Measurements from ENCODE around the gene ENOPH1.

- TF ChIP-seq CTCF (IDR thresholded peaks at IDR 0.05): no peak
- TF ChIP-seq, protein P1, sequence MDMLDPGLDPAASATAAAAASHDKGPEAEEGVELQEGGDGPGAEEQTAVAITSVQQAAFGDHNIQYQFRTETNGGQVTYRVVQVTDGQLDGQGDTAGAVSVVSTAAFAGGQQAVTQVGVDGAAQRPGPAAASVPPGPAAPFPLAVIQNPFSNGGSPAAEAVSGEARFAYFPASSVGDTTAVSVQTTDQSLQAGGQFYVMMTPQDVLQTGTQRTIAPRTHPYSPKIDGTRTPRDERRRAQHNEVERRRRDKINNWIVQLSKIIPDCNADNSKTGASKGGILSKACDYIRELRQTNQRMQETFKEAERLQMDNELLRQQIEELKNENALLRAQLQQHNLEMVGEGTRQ (CRISPR knock-in tag; IDR thresholded peaks at IDR 0.05): no peak
- TF ChIP-seq ATF1 (CRISPR knock-in tag; IDR thresholded peaks at IDR 0.05): no peak
- no peak for TF ChIP-seq E2F1 (CRISPR knock-in tag; IDR thresholded peaks at IDR 0.05)
- TF ChIP-seq TP53 (CRISPR knock-in tag; IDR thresholded peaks at IDR 0.05): no peak
- TF ChIP-seq ZNF138 (CRISPR knock-in tag; conservative IDR thresholded peaks at IDR 0.05): no peak
- no peak for TF ChIP-seq NFYB (CRISPR knock-in tag; conservative IDR thresholded peaks at IDR 0.05; ENCODE audit: low read depth)
- TF ChIP-seq KAT7 (CRISPR knock-in tag; IDR thresholded peaks at IDR 0.05; ENCODE audit: borderline replicate concordance): no peak
- TF ChIP-seq ZNF121 (CRISPR knock-in tag; IDR thresholded peaks at IDR 0.05): no peak
- TF ChIP-seq CBFB (CRISPR knock-in tag; IDR thresholded peaks at IDR 0.05; ENCODE audit: low read depth): no peak
Observed at GRCh38 chr4:82457266-82457665, 26.9 kb downstream of the ENOPH1 start.

Measured in WTC11 (cell line).